Measurements from ENCODE around the gene MRPL34.

DNA sequence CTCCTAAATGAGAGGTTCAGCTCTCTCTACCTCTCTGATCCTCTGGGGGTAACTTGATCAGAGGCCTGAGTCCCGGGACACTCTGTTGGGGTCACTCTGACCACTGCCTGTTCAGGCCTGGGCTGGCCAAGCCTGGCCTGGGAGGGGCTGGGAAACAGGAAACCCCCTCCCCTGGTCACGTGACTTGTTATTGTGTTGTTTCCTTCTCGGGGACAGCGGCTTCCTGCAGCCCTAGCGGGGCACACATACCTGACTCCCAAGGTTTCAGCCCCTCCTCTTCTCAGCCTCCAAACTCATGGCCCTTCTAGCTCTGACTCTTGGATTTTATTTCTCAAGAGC, 41.1 kb upstream of the MRPL34 start, which contains the start of gene USHBP1:
- TF ChIP-seq, protein P1, sequence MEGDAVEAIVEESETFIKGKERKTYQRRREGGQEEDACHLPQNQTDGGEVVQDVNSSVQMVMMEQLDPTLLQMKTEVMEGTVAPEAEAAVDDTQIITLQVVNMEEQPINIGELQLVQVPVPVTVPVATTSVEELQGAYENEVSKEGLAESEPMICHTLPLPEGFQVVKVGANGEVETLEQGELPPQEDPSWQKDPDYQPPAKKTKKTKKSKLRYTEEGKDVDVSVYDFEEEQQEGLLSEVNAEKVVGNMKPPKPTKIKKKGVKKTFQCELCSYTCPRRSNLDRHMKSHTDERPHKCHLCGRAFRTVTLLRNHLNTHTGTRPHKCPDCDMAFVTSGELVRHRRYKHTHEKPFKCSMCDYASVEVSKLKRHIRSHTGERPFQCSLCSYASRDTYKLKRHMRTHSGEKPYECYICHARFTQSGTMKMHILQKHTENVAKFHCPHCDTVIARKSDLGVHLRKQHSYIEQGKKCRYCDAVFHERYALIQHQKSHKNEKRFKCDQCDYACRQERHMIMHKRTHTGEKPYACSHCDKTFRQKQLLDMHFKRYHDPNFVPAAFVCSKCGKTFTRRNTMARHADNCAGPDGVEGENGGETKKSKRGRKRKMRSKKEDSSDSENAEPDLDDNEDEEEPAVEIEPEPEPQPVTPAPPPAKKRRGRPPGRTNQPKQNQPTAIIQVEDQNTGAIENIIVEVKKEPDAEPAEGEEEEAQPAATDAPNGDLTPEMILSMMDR (conservative IDR thresholded peaks at IDR 0.05 in 1 of 2, IDR thresholded peaks at IDR 0.05 in 1 of 2; ENCODE audit: extremely low read depth in 1 of 2, insufficient read depth in 1 of 2, low read depth in 1 of 2, low read length in 2 of 2), result no peak
- no peak for TF ChIP-seq EZH2 (IDR thresholded peaks at IDR 0.05; ENCODE audit: borderline replicate concordance, low read length)

Measured in mammary epithelial cell (primary cell).